Spleen (tissue), 11 donors: ENCODE data around the gene ZBTB26. TPM values are rescaled to one million over a fixed set of nuclear protein-coding genes. Genes with fewer than 3 reads are reported as not detected.
"Not testable (repeated sequence)": the region's sequence is repeated elsewhere in the genome, so short reads cannot be mapped to it uniquely, and the experiment has no call there.

Experiments
- DNase-seq: peaks from one replicate; pipeline ENCODE4 v3.0.0-alpha.2; 2020
- H3K27ac ChIP-seq, 8 donors: fragments of 200-600 bp; sonication (generic) in 7 of 8; 1 replicate in 4 of 8; 2 replicates in 4 of 8; pipeline versions ENCODE4 v1.5.0 to v1.8.0; 2016 to 2021; ENCODE audit warnings: inconsistent platforms in 4 of 8, mild to moderate bottlenecking in 4 of 8, moderate library complexity in 1 of 8
- H3K27me3 ChIP-seq, 7 donors: fragments of 200-600 bp; sonication (generic) in 6 of 7; replicated peaks in 1 of 7; 1 replicate in 4 of 7; 2 replicates in 3 of 7; pipeline versions ENCODE4 v1.5.0 to v1.8.0; 2016 to 2021; ENCODE audit warnings: inconsistent platforms in 3 of 7, mild to moderate bottlenecking in 1 of 7
- H3K36me3 ChIP-seq, 6 donors: fragments of 200-600 bp; sonication (generic) in 5 of 6; 1 replicate in 4 of 6; 2 replicates in 2 of 6; pipeline versions ENCODE4 v1.5.0 to v1.8.0; 2016 to 2021; ENCODE audit warnings: inconsistent platforms in 2 of 6
- H3K4me1 ChIP-seq, 6 donors: fragments of 200-600 bp; sonication (generic) in 5 of 6; 1 replicate in 3 of 6; 2 replicates in 3 of 6; pipeline versions ENCODE4 v1.5.0 to v1.8.0; 2016 to 2021; ENCODE audit warnings: inconsistent platforms in 3 of 6
- H3K4me3 ChIP-seq, 8 donors: fragments of 200-600 bp; sonication (generic) in 7 of 8; 1 replicate in 4 of 8; 2 replicates in 4 of 8; pipeline versions ENCODE4 v1.5.0 to v1.8.0; 2016 to 2021; ENCODE audit warnings: inconsistent platforms in 4 of 8, mild to moderate bottlenecking in 4 of 8, moderate library complexity in 2 of 8
- H3K9me3 ChIP-seq, 8 donors: fragments of 200-600 bp; sonication (generic) in 7 of 8; 1 replicate in 4 of 8; 2 replicates in 4 of 8; pipeline versions ENCODE4 v1.5.0 to v1.8.0; 2016 to 2021; ENCODE audit warnings: inconsistent platforms in 4 of 8
- CTCF ChIP-seq, 11 experiments: fragments of 200-600 bp in 7 of 11; fragments of 450-650 bp in 4 of 11; sonication (generic) in 4 of 11; IDR thresholded peaks in 8 of 11; conservative IDR thresholded peaks in 3 of 11; 1 replicate in 7 of 11; 2 replicates in 4 of 11; pipeline versions ENCODE4 v1.4.0 to v1.8.0; 2016 to 2021; ENCODE audit warnings: antibody characterized with exemption in 11 of 11, inconsistent platforms in 4 of 11, mild to moderate bottlenecking in 1 of 11
- POLR2A ChIP-seq, 3 donors: fragments of 450-650 bp; IDR thresholded peaks; one replicate each; pipeline ENCODE4 v1.5.1; 2017; ENCODE audit warnings: antibody characterized with exemption in 3 of 3, mild to moderate bottlenecking in 1 of 3
- POLR2AphosphoS5 ChIP-seq, 3 donors: sonication (generic); formaldehyde crosslinking; IDR thresholded peaks; one replicate each; pipeline ENCODE4 v1.5.1; 2017; ENCODE audit warnings: antibody characterized with exemption in 3 of 3
- WGBS, 5 donors: extraction: QIAGEN DNeasy Blood & Tissue Kit in 3 of 5; methylation state at CpG; one replicate each; pipeline versions ENCODE4 v1.1.5 to v1.1.7; 2013 to 2018; 5-methylcytosine and 5-hydroxymethylcytosine counted together
- intact Hi-C: fragments of 100-400 bp; cut with DNase I; formaldehyde crosslinking; loops from one replicate; pipeline ENCODE4 v1.15.0; 2023; ENCODE audit warnings: low total_unique reads
- polyA plus RNA-seq, 3 donors: library from polyadenylated mRNA; stranded (reverse); fragments of 200-250 nt; gene quantifications; one replicate each; pipeline ENCODE4 v1.2.1, GENCODE V29; 2013
- total RNA-seq, 7 donors: library from RNA; depleted of rRNA in 3 of 7; stranded (reverse); fragments of >200 nt in 3 of 7; fragmentation: NEBNext Ultra II Directional in 4 of 7; extraction: Animal tissue kit (Norgen Biotek cat#: 25700) in 4 of 7; gene quantifications; one replicate each; pipeline versions ENCODE4 v1.1.0 to v1.2.1, GENCODE V29; 2016 to 2021
- donor health status: healthy with polysubstance abuse.
- donor health status: DM: no; HTN: no; CAD: no; lungs with moderate emphysema.
- donor health status: DM: no; HTN: no; CAD: no.
- donor health status: Bipolar disorder and iron deficiency.
- donor health status: healthy.
- donor health status: DM: no; HTN: no; CAD: no.
- donor health status: DM: yes; HTN: yes; CAD: no.

The ZBTB26 gene
- total and polyA plus RNA-seq, 10 donors, result 5.1 to 10.9 (median 8.6) TPM

DNA sequence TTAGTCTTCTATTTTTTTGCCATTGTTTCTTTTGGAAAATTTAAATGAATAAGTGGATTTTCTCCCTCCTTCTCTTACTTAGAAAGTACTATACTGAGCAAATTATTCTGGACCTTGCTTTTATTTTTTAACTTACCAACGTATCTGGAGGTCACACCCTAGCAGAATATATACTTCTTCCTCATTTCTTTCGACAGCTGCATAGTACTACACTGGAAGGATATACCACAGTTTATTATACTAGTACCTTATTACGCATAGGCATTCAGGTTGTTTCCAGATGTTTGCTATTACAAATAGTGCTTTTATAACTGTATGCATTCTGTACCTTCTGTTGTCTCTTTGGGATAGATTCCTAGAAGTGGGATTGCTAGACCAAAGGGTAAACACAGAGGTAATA lies 42.8 kb downstream of the ZBTB26 start:
- peaks cover 3 to 100% (median 79%) of the 10 kb centered on the region in 6 donors for H3K36me3 ChIP-seq
- H3K27ac ChIP-seq, result no peak overlapping the region
- intact Hi-C loops, result no loop called here
- H3K4me3 ChIP-seq, result no peak overlapping the region
- H3K4me1 ChIP-seq, result no peaks in the 10 kb centered on the region
- WGBS, 5 donors, result 52 to 83% (median 75%) methylated on average over 3 of the region's 3 CpGs
- TF ChIP-seq CTCF (IDR thresholded peaks at IDR 0.05 in 8 of 11, conservative IDR thresholded peaks at IDR 0.05 in 3 of 11) (no peak), POLR2A (IDR thresholded peaks at IDR 0.05) (no peak), POLR2AphosphoS5 (IDR thresholded peaks at IDR 0.05) (no peak)
- DNase-seq, result no peak
- no peaks in the 10 kb centered on the region for H3K9me3 ChIP-seq
- no peaks in the 10 kb centered on the region for H3K27me3 ChIP-seq

GRCh38 chr9:122883125-122883524 lies 48.2 kb downstream of the ZBTB26 start:
- no peak overlapping the region for H3K27ac ChIP-seq
- H3K4me3 ChIP-seq, result no peak overlapping the region
- DNase-seq, result no peak
- H3K4me1 ChIP-seq, result no peaks in the 10 kb centered on the region
- no peaks in the 10 kb centered on the region for H3K27me3 ChIP-seq
- intact Hi-C loops, result no loop called here
- TF ChIP-seq CTCF (IDR thresholded peaks at IDR 0.05 in 8 of 11, conservative IDR thresholded peaks at IDR 0.05 in 3 of 11) (no peak), POLR2AphosphoS5 (IDR thresholded peaks at IDR 0.05) (no peak), POLR2A (IDR thresholded peaks at IDR 0.05) (no peak)
- no peaks in the 10 kb centered on the region for H3K9me3 ChIP-seq
- WGBS, 5 donors, result 66 to 88% (median 83%) methylated on average over 2 of the region's 2 CpGs
- H3K36me3 ChIP-seq, result peaks cover 5 to 100% (median 85%) of the 10 kb centered on the region in 6 donors

DNA sequence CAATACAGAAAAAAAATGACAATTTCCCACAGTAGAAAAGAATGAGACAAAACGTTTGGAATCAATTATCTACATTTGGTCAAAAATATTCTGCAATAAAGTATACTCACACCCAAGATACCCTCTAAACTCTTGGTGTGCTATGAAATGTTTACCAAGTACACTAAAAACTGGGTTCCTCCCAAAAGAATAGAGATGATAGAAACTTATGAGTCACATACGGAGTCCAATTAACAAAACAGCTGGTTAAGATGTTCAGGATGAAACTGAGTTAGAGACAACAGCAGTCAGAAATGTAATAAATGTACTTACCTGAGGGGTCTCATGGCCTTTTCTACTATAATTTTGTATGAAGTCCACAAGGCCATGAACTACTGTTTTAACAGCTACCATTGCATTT lies 51.9 kb downstream of the ZBTB26 start:
- 77 to 91% (median 82%) methylated on average over 2 of the region's 2 CpGs for WGBS, 5 donors
- no peak overlapping the region for H3K4me3 ChIP-seq
- H3K27me3 ChIP-seq, result no peaks in the 10 kb centered on the region
- intact Hi-C loops, result no loop called here
- no peak overlapping the region for H3K27ac ChIP-seq
- peaks cover 0 to 7% (median 0%) of the 10 kb centered on the region in 6 donors for H3K4me1 ChIP-seq
- TF ChIP-seq CTCF (IDR thresholded peaks at IDR 0.05 in 8 of 11, conservative IDR thresholded peaks at IDR 0.05 in 3 of 11), result no peak
- no peak for TF ChIP-seq POLR2AphosphoS5 (IDR thresholded peaks at IDR 0.05)
- no peak for TF ChIP-seq POLR2A (IDR thresholded peaks at IDR 0.05)
- H3K9me3 ChIP-seq, result no peaks in the 10 kb centered on the region
- DNase-seq, result no peak
- H3K36me3 ChIP-seq, result peaks cover 5 to 100% (median 98%) of the 10 kb centered on the region in 6 donors

- Histone ChIP-seq H3K4me3 (no peak overlapping the region), H3K27me3 (no peaks in the 10 kb centered on the region), H3K36me3 (peaks cover 0 to 100% (median 92%) of the 10 kb centered on the region in 6 donors), H3K27ac (no peak overlapping the region), H3K9me3 (no peaks in the 10 kb centered on the region), H3K4me1 (peaks cover 0 to 7% (median 0%) of the 10 kb centered on the region in 6 donors)
- no peak for DNase-seq
- no peak for TF ChIP-seq POLR2AphosphoS5 (IDR thresholded peaks at IDR 0.05)
- no peak for TF ChIP-seq POLR2A (IDR thresholded peaks at IDR 0.05)
- TF ChIP-seq CTCF (IDR thresholded peaks at IDR 0.05 in 8 of 11, conservative IDR thresholded peaks at IDR 0.05 in 3 of 11), result no peak
- WGBS, 5 donors, result 56 to 68% (median 63%) methylated on average over 1 of the region's 1 CpG
- intact Hi-C loops, result no loop called here
Observed at GRCh38 chr9:122875523-122875922, 55.8 kb downstream of the ZBTB26 start.

GRCh38 chr9:122867276-122867675 lies 64.0 kb downstream of the ZBTB26 start:
- WGBS, 5 donors, result 96 to 99% (median 98%) methylated on average over 7 to 15 of the region's 27 CpGs; no CpG with 5 or more reads in 1 of the 5 donors
- peaks cover 0 to 80% (median 45%) of the 10 kb centered on the region in 6 donors for H3K36me3 ChIP-seq
- intact Hi-C loops, DNase-seq, H3K27ac ChIP-seq, H3K9me3 ChIP-seq, H3K4me3 ChIP-seq, H3K27me3 ChIP-seq, H3K4me1 ChIP-seq: not testable (repeated sequence)
